GM21529 (cell line): Measurements from ENCODE around the gene IRAK1BP1.
"Not testable (repeated sequence)": the region's sequence is repeated elsewhere in the genome, so short reads cannot be mapped to it uniquely, and the experiment has no call there.

Experiments used
- ATAC-seq: cut with Tn5 transposase; IDR thresholded peaks from one replicate; pipeline ENCODE4 v1.9.1; 2021; ENCODE audit not compliant: unreplicated experiment

Gene IRAK1BP1

GRCh38 chr6:78883651-78884050, 16.3 kb downstream of the IRAK1BP1 start:
- no peak for ATAC-seq

DNA sequence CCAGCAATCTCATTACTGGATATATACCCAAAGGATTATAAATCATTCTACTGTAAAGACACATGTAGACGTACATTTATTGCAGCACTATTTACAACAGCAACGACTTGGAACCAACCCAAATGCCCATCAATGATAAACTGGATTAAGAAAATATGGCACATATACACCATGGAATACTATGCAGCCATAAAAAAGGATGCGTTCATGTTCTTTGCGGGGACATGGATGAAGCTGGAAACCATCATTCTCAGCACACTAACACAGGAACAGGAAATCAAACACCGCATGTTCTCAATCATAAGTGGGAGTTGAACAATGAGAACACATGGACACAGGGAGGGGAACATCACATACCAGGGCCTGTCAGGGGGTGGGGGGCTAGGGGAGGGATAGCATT, 22.6 kb downstream of the IRAK1BP1 start:
- ATAC-seq: not testable (repeated sequence)

- ATAC-seq: no peak
These were observed 28.9 kb downstream of the IRAK1BP1 start for GRCh38 chr6:78896227-78896626.

- ATAC-seq: no peak
These were observed 41.3 kb downstream of the IRAK1BP1 start for GRCh38 chr6:78908621-78909020.

- ATAC-seq: no peak
These were observed 42.0 kb downstream of the IRAK1BP1 start for GRCh38 chr6:78909391-78909790.

GRCh38 chr6:78910010-78910409, 42.7 kb downstream of the IRAK1BP1 start:
- no peak for ATAC-seq

DNA sequence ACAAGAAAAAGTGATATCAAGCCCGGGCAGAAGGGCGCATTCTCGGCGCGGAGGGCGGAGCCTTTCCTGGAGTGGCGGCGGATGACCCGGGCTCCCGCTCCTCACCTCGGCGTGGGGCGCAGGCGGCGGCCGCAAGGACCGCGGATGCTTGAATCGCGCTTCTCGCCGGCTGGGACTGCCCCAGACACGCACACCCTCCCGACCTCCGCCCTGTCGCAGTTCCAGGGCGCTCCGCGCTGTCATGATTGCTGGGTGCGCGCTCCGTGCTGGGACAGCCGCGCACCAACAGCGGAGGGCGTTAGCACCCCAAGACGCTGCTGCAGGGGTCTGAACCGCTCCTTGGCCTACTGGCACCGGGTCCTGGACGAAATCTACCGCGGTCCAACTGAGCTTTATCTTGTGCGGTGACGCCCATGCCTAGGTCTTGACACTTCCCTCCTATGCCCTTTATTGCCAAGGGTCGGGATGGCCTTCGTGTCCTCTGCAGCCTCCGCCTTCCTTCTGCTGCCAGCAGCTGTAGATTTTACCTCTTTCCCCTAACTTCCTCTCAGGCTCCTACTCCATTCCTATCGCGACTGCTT, 43.3 kb downstream of the IRAK1BP1 start:
- peak; percentile 71 for ATAC-seq

GRCh38 chr6:78911218-78911940, 44.0 kb downstream of the IRAK1BP1 start:
- no peak for ATAC-seq

DNA sequence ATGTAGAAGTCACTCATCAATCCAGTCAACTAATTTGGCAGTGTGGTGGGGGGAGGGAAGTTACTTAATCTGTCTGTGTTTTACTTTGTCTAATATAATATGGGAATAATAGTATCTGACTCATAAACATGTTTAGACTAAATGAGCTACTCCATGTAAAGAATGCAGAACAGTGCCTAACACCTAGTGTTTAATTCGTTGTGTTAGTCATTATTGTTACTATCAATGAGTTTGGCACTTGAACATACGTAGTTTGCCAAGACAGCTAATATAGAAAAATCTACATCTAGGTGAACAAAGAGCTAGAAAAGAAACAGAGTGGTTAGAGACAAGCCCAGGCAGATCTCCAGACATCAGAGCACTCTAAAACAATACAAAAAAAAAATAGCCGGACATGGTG, 49.1 kb downstream of the IRAK1BP1 start:
- ATAC-seq: no peak

DNA sequence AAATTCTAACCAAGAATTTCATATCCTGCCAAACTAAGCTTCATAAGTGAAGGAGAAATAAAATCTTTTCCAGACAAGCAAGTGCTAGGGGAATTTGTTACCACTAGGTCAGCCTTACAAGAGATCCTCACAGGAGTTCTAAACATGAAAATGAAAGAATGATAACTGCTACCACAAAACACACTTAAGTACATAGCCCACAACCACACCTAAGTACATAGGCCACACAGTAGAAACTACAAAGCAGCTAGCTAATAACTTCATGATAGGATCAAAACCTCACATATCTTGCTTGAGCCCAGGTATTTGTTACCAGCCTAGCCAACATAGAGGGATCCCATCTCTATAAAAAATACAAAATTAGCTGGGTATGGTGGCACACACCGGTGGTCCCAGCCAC, 50.4 kb downstream of the IRAK1BP1 start:
- ATAC-seq: no peak

- ATAC-seq: not testable (repeated sequence)
These were observed 53.8 kb downstream of the IRAK1BP1 start for GRCh38 chr6:78921168-78921567.

GRCh38 chr6:78925317-78925716, 58.0 kb downstream of the IRAK1BP1 start:
- no peak for ATAC-seq

GRCh38 chr6:78935553-78935952, 68.2 kb downstream of the IRAK1BP1 start:
- ATAC-seq: no peak

DNA sequence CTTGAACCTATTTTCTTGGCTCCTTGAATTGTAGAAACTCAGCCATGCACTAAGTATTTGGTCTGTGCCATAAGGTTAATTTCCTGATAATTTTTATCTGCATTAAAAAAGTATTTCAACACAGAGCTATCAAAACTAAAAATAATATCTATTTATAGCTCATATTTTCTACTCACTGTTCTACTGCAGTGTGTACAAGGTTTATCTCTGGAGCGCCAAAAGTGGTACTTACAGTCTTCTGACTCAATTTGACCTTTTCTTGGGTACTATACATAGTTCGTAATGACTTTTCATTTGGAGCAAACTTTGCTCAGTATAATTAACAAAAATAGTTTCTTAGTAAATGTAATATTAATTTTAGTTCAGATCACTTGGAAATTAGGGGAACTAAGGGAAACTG, 69.2 kb downstream of the IRAK1BP1 start:
- ATAC-seq: no peak

DNA sequence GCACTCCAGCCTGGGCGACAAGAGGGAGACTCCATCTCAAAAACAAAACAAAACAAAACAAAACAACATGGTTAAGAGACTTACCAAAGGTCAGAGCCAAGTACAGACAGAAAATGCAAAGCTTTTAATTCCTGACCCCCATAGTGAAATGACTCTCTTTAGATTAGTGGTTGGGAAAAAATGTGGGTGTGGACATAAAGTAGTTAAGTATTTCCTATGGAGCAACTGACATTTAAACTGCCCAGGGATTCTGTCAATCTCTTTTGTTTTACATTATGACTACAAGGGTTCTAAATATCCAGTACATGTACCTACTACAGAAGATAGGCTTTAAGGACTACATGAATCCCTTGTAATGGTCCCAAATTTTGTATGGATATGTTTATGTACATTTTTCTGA, 75.1 kb downstream of the IRAK1BP1 start:
- no peak for ATAC-seq

DNA sequence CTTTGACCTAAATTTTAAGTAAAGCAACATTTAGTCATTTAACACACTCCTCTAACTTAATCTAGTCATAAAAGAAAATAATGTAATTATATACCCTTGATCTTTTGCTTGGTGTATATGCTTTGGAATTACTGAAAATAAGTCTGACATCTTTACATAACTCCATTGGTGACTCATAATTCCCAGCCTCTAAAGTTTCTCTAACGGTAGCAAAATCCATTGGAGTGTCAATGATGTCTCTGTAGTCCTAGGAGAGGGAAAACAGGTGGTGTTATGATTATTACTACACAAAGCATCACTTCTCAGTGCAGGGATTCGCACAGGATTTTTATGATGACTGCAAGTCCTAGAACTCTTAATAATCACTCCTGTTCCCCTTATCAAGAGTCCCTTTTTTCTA, 80.2 kb downstream of the IRAK1BP1 start:
- ATAC-seq: no peak

- ATAC-seq: no peak
These were observed 80.6 kb downstream of the IRAK1BP1 start for GRCh38 chr6:78947962-78948361.

DNA sequence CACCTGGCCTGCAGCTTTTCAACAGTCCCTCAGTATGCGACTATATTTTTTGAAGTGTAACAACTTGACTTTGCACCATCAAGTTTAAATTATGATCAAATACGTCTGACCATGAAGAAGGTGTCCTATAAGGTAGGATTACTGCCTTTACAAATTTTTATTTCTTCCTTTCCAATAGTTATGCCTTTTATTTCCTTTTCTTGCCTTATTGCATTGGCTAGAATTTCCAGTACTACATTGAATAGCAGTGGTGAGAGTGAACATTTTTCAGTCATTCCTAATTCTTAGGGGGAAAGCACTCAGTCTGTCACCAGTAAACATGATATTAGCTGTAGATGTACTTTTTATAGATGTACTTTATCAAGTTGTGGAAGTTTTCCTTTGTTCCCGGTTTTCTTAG, 81.4 kb downstream of the IRAK1BP1 start:
- no peak for ATAC-seq

GRCh38 chr6:78952362-78952761, 85.0 kb downstream of the IRAK1BP1 start:
- no peak for ATAC-seq
